Loucy (cell line): ENCODE measurements around the gene LPAR4.

Experiments
- EZH2phosphoT487 ChIP-seq: fragments of 200-600 bp; IDR thresholded peaks from 2 replicates; pipeline ENCODE4 v1.6.1; 2018; ENCODE audit warnings: antibody characterized with exemption, mild to moderate bottlenecking, moderate library complexity, borderline replicate concordance
- TF ChIP-seq, protein P1 (sequence below): fragments of 200-600 bp; sonication (generic); conservative IDR thresholded peaks from 2 replicates; pipeline ENCODE4 v1.5.1; 2014; ENCODE audit warnings: mild to moderate bottlenecking, antibody characterized with exemption, low read length

DNA sequence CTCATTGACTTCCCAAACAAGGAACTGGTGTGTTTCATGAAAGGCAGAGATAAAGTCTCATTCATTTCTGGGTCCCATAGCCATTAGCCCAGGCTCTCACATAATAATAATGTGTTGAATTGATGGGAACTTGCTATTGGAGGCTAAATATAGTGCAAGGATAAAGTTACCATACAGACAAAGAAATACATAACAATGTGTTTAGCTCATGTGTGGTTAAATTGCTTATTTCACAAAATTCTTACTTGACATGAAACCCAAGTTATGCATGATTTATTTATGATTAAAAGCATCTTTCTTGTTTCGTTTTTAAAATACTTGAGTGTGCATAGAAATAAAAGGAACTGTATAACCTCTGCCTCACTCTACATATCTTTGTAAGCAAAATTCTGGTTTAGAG is 37.3 kb upstream of the LPAR4 start:
- TF ChIP-seq, protein P1, sequence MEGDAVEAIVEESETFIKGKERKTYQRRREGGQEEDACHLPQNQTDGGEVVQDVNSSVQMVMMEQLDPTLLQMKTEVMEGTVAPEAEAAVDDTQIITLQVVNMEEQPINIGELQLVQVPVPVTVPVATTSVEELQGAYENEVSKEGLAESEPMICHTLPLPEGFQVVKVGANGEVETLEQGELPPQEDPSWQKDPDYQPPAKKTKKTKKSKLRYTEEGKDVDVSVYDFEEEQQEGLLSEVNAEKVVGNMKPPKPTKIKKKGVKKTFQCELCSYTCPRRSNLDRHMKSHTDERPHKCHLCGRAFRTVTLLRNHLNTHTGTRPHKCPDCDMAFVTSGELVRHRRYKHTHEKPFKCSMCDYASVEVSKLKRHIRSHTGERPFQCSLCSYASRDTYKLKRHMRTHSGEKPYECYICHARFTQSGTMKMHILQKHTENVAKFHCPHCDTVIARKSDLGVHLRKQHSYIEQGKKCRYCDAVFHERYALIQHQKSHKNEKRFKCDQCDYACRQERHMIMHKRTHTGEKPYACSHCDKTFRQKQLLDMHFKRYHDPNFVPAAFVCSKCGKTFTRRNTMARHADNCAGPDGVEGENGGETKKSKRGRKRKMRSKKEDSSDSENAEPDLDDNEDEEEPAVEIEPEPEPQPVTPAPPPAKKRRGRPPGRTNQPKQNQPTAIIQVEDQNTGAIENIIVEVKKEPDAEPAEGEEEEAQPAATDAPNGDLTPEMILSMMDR: no peak
- no peak for TF ChIP-seq EZH2phosphoT487
